ENCODE results near the gene ALOX12B.
"Not testable (repeated sequence)": the region's sequence is repeated elsewhere in the genome, so short reads cannot be mapped to it uniquely, and the experiment has no call there.

ALOX12B gene

GRCh38 chr17:8081876-8082275 lies 5.6 kb downstream of the ALOX12B start:
- DNase-seq, result no peak

- no peak for DNase-seq
These were observed 6.7 kb downstream of the ALOX12B start for GRCh38 chr17:8080799-8081219.

GRCh38 chr17:8080208-8080798 lies 7.2 kb downstream of the ALOX12B start:
- DNase-seq, result no peak

GRCh38 chr17:8079291-8080207 lies 8.0 kb downstream of the ALOX12B start:
- peak; percentile 63 for DNase-seq

DNA sequence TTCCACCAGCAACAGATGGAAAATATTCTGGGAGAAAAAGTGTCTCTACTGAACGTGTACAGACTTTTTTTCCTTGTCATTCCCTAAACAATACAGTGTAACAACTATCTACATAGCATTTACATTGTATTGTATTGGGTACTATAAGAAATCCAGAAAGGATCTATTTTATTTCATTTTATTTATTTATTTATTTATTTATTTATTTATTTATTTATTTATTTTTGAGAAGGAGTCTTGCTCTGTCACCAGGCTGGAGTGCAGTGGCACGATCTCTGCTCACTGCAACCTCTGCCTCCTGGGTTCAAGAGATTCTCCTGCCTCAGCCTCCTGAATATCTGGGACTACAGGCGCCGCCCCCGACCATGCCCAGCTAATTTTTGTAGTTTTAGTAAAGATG lies 9.6 kb downstream of the ALOX12B start:
- DNase-seq, result not testable (repeated sequence)

DNA sequence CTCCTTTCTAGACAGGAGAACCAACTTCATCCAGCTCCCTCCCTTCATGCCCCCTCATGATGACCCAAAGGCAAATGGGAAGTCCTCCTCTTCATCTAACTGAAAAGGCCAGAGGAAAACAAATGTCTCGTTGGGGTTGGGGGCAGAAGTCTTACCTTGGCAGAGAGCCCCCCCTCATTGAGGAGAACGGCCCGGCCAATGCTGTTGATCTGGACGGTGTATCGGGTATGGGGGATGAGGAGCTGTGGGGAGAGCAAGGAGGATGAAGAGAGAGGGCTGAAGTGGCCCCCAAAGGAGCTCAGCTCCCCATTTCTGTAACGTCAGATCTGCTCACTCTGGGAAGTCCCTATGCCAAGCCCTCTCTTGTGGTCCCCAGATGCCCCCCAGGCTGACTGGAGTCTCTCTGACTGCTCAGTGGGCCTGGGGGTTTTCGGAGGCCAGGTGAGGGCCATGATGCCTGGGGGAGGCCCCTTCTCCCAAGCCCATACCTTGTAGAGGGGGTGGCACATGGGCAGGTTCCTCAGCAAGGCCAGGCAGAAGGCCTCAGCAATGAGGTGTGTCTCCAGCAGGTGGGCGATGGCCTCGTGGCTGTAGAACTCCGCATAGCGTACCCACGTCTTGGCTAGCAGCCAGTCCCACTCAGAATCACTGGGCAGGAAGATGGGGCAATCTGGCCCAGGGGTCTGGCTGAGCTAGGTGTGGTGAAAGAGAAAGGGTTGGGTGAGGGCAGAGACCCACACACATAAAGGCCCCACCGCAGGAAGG lies 10.8 kb downstream of the ALOX12B start:
- DNase-seq, result no peak

GRCh38 chr17:8075574-8076342 lies 11.8 kb downstream of the ALOX12B start:
- no peak for DNase-seq

DNA sequence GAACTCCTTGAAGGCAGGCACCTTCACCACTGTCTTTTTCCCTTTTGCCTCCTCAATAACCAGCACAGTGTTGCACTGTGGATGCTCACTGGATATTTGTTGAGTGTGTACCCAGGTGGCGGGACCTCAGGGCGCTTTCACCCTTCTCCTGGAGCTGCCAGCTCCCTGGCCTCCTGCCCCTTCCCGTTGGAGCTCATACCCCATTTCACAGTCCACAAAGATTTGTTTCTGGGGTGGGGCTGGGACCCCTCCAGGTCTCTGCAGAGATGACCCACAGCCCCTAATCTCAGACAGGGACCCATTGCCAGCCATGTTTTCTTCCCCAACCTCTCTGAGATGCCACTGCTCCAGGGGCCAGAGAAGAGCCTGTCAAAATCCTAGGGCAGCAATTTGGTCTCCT lies 12.4 kb downstream of the ALOX12B start:
- DNase-seq, result no peak

DNA sequence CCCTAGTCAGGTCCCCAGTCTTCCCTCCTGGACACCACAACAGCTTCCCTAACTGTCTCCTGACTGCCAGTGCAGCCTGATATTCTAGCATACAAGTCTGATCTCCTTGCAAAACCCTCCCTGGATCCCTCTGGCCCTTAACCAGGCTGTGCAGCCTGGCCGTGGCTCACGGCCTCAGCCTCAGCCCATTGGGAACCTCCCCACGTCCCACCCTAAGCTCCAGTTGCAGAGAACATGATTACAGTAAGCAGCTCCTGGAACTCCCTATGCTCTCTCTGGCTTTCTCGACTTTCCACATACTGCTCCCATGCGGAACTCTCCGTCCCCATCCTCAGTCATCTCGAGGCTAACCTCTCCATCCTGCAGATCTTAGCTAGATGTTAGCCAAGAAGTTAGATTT lies 13.0 kb downstream of the ALOX12B start:
- no peak for DNase-seq

GRCh38 chr17:8073627-8074484 lies 13.7 kb downstream of the ALOX12B start:
- DNase-seq, result peak; percentile 64

GRCh38 chr17:8072729-8073461 lies 14.6 kb downstream of the ALOX12B start:
- peak; percentile 13 for DNase-seq

- no peak for DNase-seq
These were observed 15.2 kb downstream of the ALOX12B start for GRCh38 chr17:8072341-8072728.

- no peak for DNase-seq
These were observed 16.0 kb downstream of the ALOX12B start for GRCh38 chr17:8071496-8071895.

- DNase-seq, result no peak
These were observed 18.0 kb downstream of the ALOX12B start for GRCh38 chr17:8069587-8069860.

GRCh38 chr17:8068736-8069586 lies 18.6 kb downstream of the ALOX12B start:
- no peak for DNase-seq

DNA sequence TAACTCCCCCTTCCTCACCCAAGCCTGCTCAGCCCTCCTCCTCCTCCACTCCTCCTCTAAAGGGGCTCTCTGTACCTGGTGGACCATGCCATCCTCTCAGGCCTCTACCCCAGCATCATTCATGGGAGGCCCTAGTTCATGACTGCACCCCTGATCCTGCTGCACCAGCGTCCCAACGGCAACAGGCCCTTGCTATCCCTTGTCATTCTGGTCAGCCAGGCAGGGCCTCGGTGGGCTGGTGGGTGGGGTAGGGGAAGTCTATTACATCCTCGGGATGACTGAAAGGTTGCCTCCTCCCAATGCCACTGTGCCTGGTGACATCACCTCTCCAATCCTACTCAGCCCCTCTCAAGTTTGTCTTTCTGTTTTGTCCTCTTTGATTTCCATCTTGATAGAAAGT lies 19.7 kb downstream of the ALOX12B start:
- DNase-seq, result no peak

- DNase-seq, result no peak
These were observed 20.4 kb downstream of the ALOX12B start for GRCh38 chr17:8066841-8067775.

GRCh38 chr17:8064561-8065019 lies 22.9 kb downstream of the ALOX12B start:
- no peak for DNase-seq

Measured in DMS79 treated with DMSO at 0.1 percent for 48 hours (cell line).